Upper lobe of right lung (tissue), 1 donor: ENCODE data around the gene CNPY1. TPM values are rescaled to one million over a fixed set of nuclear protein-coding genes. Genes with fewer than 3 reads are reported as not detected.

Source experiments
- ATAC-seq: fragments of 200-7000 bp; cut with Tn5 transposase; one replicate; pipeline ENCODE4 v1.9.1; 2020; ENCODE audit warnings: mild to moderate bottlenecking, moderate library complexity
- DNase-seq: peaks from one replicate; pipeline ENCODE4 v3.0.0-alpha.2; 2020
- H3K27ac ChIP-seq: fragments of 200-600 bp; one replicate; pipeline ENCODE4 v1.8.0; 2022
- H3K27me3 ChIP-seq: fragments of 200-600 bp; one replicate; pipeline ENCODE4 v1.8.0; 2022; ENCODE audit warnings: mild to moderate bottlenecking
- H3K36me3 ChIP-seq: fragments of 200-600 bp; one replicate; pipeline ENCODE4 v1.8.0; 2022
- H3K4me1 ChIP-seq: fragments of 200-600 bp; one replicate; pipeline ENCODE4 v1.8.0; 2022
- H3K4me3 ChIP-seq: fragments of 200-600 bp; one replicate; pipeline ENCODE4 v1.8.0; 2022; ENCODE audit warnings: mild to moderate bottlenecking
- H3K9me3 ChIP-seq: fragments of 200-600 bp; one replicate; pipeline ENCODE4 v1.8.0; 2022
- CTCF ChIP-seq: fragments of 200-600 bp; IDR thresholded peaks from one replicate; pipeline ENCODE4 v1.8.0; 2022; ENCODE audit warnings: antibody characterized with exemption
- intact Hi-C: fragments of 100-400 bp; cut with DNase I; formaldehyde crosslinking; loops from one replicate; pipeline ENCODE4 v1.11.0; 2022
- total RNA-seq: library from RNA; stranded (reverse); fragmentation: NEBNext Ultra II Directional; extraction: Animal tissue kit (Norgen Biotek cat#: 25700); gene quantifications from one replicate; pipeline ENCODE4 v1.2.1, GENCODE V29; 2021
- donor health status: DM: no; HTN: yes; CAD: no; lungs with severe emphysema.

CNPY1 gene
- total RNA-seq, 1 donor from 2014 or later: not detected

- Histone ChIP-seq H3K4me3 (no peak overlapping the region), H3K27me3 (no peaks in the 10 kb centered on the region), H3K4me1 (peaks cover 15% of the 10 kb centered on the region), H3K9me3 (no peaks in the 10 kb centered on the region), H3K36me3 (no peaks in the 10 kb centered on the region), H3K27ac (no peak overlapping the region)
- peak; percentile 90 for DNase-seq
- intact Hi-C loops: loop anchor here (10.0 kb wide), 1 partner anchor 144 kb away; no protein-coding TSS in a partner anchor
- peak; percentile 85 for ATAC-seq
- no peak for TF ChIP-seq CTCF
Observed at GRCh38 chr7:155590215-155591018, 44.1 kb upstream of the CNPY1 start.

- DNase-seq (peak; percentile 55), ATAC-seq (no peak)
- H3K36me3 ChIP-seq: no peaks in the 10 kb centered on the region
- no peak overlapping the region for H3K27ac ChIP-seq
- H3K27me3 ChIP-seq: no peaks in the 10 kb centered on the region
- no peak overlapping the region for H3K4me3 ChIP-seq
- no peaks in the 10 kb centered on the region for H3K9me3 ChIP-seq
- no peak for TF ChIP-seq CTCF
- intact Hi-C loops: no loop called here
- peaks cover 3% of the 10 kb centered on the region for H3K4me1 ChIP-seq
Observed at GRCh38 chr7:155589001-155589980, 42.9 kb upstream of the CNPY1 start.

GRCh38 chr7:155588468-155588998 lies 42.2 kb upstream of the CNPY1 start:
- Histone ChIP-seq H3K36me3 (no peaks in the 10 kb centered on the region), H3K9me3 (no peaks in the 10 kb centered on the region), H3K4me3 (no peak overlapping the region), H3K27ac (no peak overlapping the region), H3K27me3 (no peaks in the 10 kb centered on the region), H3K4me1 (no peaks in the 10 kb centered on the region)
- ATAC-seq (no peak), DNase-seq (no peak)
- TF ChIP-seq CTCF: no peak
- intact Hi-C loops: no loop called here

- no peak overlapping the region for H3K4me3 ChIP-seq
- no peaks in the 10 kb centered on the region for H3K27me3 ChIP-seq
- no peak overlapping the region for H3K27ac ChIP-seq
- intact Hi-C loops: no loop called here
- H3K4me1 ChIP-seq: no peaks in the 10 kb centered on the region
- H3K36me3 ChIP-seq: no peaks in the 10 kb centered on the region
- ATAC-seq (no peak), DNase-seq (peak; percentile 55)
- no peaks in the 10 kb centered on the region for H3K9me3 ChIP-seq
- TF ChIP-seq CTCF: no peak
Observed at GRCh38 chr7:155587486-155587885, 41.1 kb upstream of the CNPY1 start.

- H3K27ac ChIP-seq: no peak overlapping the region
- intact Hi-C loops: no loop called here
- DNase-seq (peak; percentile 25), ATAC-seq (no peak)
- no peak overlapping the region for H3K4me3 ChIP-seq
- H3K4me1 ChIP-seq: no peaks in the 10 kb centered on the region
- no peaks in the 10 kb centered on the region for H3K36me3 ChIP-seq
- H3K9me3 ChIP-seq: no peaks in the 10 kb centered on the region
- TF ChIP-seq CTCF: no peak
- no peaks in the 10 kb centered on the region for H3K27me3 ChIP-seq
Observed at GRCh38 chr7:155586843-155587440, 40.6 kb upstream of the CNPY1 start.
